Measurements from ENCODE around the gene CPLX1. TPM values are rescaled to one million over a fixed set of nuclear protein-coding genes. Genes with fewer than 3 reads are reported as not detected.
"Not testable (repeated sequence)": the region's sequence is repeated elsewhere in the genome, so short reads cannot be mapped to it uniquely, and the experiment has no call there.

The CPLX1 gene
- total RNA-seq, 2 experiments from 2014 or later: 3.7 to 5.0 TPM

DNA sequence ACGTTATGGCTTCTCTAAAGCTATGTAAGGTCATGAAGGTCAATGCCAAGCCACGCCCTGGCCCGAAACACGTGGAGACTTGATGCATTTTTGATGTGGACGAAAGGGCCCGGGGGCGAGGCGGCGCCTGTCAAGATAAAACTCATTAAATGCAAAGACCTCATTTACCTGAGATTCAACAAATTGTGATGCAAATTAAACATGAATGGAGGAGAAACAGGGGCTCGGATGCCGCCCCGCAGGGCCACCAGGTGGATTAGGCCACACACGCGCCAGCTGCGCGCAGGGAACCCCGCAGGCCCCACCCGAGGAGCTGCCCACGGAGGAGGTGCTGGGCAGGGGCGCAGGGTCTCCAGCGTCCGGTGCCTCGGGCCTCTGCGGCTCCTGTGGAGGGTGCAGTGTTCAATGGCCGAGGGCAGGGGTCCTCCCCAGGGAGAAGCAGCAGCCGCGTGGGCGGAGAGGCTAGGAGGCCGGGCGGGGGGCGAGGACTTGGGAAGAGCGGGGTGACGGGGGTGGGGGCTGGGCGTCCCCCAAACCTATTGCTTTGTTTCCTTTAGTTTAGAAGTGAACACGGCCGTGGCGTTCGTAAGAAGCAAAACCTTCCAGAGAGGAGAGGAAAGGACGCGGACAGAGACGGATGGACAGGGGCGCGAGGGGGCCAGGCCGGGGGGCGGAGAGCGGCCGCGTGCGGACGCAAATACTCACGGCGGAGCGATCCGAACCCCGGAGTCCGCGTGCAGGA lies 40.4 kb downstream of the CPLX1 start:
- POLR2A ChIA-PET: interaction anchor here (4.7 kb wide), 1 partner anchor 9 kb away, joined by 41 read pairs; no protein-coding TSS in a partner anchor
- Mint-ChIP-seq H3K27ac (peak overlapping the region; percentile 64), H3K27me3 (peaks cover 24% of the 10 kb centered on the region), H3K9me3 (no peaks in the 10 kb centered on the region), H3K36me3 (no peaks in the 10 kb centered on the region), H3K4me1 (peaks cover 24% of the 10 kb centered on the region), H3K4me3 (peak overlapping the region; percentile 70)
- ATAC-seq (ENCODE audit: low read depth) (no peak), DNase-seq (no peak)

DNA sequence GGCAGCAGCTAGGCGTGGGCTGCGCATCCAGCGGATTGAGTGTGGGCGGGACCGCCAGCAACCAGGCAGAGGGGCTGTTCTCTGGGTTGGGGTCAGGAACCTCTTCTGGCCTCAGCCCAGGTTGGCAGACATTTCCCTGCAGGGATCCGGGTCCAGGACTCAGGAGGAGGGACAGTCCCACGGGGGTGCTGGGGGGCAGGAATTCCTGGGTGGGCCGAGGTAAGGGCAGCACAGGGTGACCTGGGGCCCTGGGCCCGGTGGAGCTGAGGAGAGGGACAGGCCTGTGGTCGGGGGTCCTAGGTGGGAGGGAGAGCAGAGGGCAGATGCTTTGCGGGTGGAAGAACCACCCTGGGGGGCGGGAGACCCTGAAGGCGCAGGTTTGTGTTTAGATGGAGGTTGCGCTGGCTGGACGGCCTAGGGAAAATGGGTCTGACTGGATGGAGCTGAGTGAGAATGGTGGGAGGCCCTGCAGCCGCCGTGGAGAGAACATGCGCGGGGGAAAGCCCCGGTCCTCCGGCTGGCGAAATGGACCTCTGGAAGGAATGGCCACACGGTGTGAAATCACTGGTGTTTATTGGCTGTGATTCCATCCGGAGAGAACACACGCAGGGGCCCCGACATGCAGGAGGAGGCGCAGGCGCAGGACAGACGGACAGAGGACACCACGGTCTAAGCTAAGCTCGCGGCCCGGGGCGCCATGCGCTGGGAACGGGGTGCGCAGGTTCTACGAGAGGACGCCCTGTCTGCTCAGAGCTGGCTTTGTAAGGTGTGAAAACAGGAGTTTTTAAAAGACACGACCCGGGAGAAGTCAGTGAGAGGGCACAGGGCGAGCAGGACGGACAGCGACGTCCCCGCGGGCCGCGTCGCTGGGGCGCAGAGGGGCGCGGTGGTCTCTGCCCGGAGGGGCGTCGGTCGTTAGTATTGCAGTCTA lies 41.3 kb downstream of the CPLX1 start:
- DNase-seq (no peak), ATAC-seq (ENCODE audit: low read depth) (no peak)
- Mint-ChIP-seq H3K4me3 (no peak overlapping the region), H3K36me3 (peaks cover 4% of the 10 kb centered on the region), H3K9me3 (no peaks in the 10 kb centered on the region), H3K27me3 (peaks cover 24% of the 10 kb centered on the region), H3K4me1 (peaks cover 30% of the 10 kb centered on the region), H3K27ac (peak overlapping the region; percentile 48)
- POLR2A ChIA-PET: interaction anchor here (4.7 kb wide), 1 partner anchor 10 kb away, joined by 41 read pairs; no protein-coding TSS in a partner anchor

DNA sequence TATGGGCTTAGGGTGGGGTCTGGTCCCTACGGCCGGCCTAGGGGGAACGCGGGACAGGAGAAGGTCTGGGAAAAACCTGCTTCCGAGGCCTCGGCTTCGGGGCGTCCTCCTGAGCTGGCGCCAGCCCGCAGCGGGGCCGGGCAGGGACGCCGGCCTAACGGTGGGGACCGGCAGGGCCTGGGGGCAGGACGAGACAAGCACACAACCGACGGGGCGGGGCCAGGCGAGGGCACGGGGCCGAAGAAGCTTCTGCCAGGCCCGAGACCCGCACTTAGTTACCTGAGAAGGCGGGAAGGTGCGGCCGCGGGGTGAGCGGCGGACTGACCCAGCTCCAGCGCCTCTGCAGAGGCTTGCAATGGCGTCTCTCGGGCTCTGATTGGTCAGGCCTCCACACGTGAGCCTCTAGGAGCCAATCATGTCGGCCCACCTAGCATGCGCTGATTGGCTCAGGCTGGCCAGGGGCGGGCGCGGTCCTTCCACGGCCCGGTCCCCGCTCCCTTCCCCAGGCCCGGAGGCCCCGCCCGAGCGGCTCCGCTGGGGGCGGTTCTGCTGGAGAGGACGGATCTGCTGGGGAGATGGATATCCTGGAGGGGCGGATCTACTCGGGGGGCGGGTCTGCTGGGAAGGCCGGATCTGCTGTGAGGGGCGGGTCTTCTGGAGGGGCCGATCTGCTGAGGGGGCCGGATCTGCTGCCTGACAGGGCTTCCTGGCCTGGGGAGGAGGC lies 44.3 kb downstream of the CPLX1 start:
- ATAC-seq (ENCODE audit: low read depth) (peak; percentile 95), DNase-seq (peak; percentile 99)
- POLR2A ChIA-PET: interaction anchor here (0.6 to 4.9 kb wide), 16 partner anchors 9 to 801 kb away, joined by 3 to 41 read pairs (median 4); partner anchors contain the start of genes ATP5ME, FGFRL1, GAK and IDUA
- peaks cover 39% of the 10 kb centered on the region for H3K4me1 Mint-ChIP-seq
- H3K4me3 Mint-ChIP-seq: peak overlapping the region; percentile 84
- H3K27me3 Mint-ChIP-seq: peaks cover 19% of the 10 kb centered on the region
- peaks cover 22% of the 10 kb centered on the region for H3K36me3 Mint-ChIP-seq
- H3K27ac Mint-ChIP-seq: peak overlapping the region; percentile 83
- no peaks in the 10 kb centered on the region for H3K9me3 Mint-ChIP-seq

DNA sequence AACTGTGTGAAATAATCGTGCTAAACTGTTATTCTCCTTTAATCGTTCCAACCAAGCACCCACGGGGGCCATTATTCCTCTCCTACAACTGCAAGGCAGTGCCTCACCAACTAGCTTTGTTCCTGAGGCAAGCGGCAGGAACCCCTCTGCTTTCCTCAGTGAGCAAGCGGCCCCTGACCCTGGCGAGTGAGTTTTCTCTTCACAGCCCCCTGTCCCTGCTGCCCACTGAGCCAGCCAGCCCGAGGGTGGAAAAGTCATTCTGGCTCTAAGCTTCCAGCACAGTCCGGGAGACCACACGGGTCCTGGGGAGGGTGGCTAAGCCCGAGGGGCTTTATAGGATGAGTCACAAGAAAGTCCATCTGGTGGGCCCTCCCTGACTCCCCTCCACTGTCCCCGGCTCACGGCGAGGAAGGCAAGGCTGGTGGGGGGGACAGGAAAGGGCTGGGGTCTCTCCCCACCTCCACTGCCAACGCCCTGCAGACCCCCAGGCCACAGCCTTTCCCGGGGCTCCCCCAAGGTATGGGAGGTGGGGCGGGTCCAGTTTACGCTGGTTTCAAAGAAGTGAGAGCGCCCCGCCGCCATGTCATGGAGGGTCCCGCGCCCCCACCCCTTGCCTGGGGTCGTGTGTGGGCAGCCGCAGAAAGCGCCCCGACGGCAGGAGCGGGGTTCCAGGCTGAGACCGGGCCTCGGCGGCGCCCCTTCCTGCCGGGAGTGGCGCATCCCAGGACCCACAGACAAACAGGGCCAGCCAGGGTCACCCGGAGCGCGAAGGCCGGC lies 45.0 kb downstream of the CPLX1 start:
- H3K4me1 Mint-ChIP-seq: peaks cover 42% of the 10 kb centered on the region
- H3K36me3 Mint-ChIP-seq: peaks cover 25% of the 10 kb centered on the region
- ATAC-seq (ENCODE audit: low read depth): no peak

DNA sequence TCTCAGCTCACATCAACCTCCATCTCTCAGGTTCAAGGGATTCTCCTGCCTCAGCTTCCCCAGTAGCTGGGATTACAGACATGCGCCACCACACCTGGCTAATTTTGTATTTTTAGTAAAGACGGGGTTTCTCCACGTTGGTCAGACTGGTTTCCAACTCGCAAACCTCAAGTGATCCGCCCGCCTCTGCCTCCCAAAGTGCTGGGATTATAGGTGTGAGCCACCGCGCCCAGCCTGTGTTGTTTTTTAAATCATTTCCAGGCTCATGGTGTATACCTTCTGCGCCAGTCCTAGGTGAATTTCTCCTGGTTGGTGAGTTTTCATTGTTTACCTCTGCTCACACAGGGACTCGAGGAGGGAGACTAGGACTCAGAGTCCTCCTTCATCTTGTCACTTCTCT lies 45.7 kb downstream of the CPLX1 start:
- POLR2A ChIA-PET: interaction anchor here (1.2 to 4.9 kb wide), 3 partner anchors 13 to 231 kb away, joined by 3 to 35 read pairs (median 4); partner anchors contain the start of genes FGFRL1, GAK and TMEM175
- peaks cover 44% of the 10 kb centered on the region for H3K4me1 Mint-ChIP-seq
- ATAC-seq (ENCODE audit: low read depth); H3K9me3 Mint-ChIP-seq; DNase-seq: not testable (repeated sequence)
- H3K27me3 Mint-ChIP-seq: peaks cover 15% of the 10 kb centered on the region
- peak overlapping the region; percentile 84 for H3K4me3 Mint-ChIP-seq
- peak overlapping the region; percentile 83 for H3K27ac Mint-ChIP-seq
- H3K36me3 Mint-ChIP-seq: peaks cover 29% of the 10 kb centered on the region

More for the DNA sequence above, 45.0 kb downstream of the CPLX1 start:
- DNase-seq: no peak
- Mint-ChIP-seq H3K4me3 (peak overlapping the region; percentile 84), H3K9me3 (no peaks in the 10 kb centered on the region), H3K27ac (peak overlapping the region; percentile 83), H3K27me3 (peaks cover 19% of the 10 kb centered on the region)
- POLR2A ChIA-PET: interaction anchor here (0.8 to 4.9 kb wide), 14 partner anchors 8 to 230 kb away, joined by 3 to 41 read pairs (median 4); partner anchors contain the start of genes ATP5ME, FGFRL1, GAK and MYL5

DNA sequence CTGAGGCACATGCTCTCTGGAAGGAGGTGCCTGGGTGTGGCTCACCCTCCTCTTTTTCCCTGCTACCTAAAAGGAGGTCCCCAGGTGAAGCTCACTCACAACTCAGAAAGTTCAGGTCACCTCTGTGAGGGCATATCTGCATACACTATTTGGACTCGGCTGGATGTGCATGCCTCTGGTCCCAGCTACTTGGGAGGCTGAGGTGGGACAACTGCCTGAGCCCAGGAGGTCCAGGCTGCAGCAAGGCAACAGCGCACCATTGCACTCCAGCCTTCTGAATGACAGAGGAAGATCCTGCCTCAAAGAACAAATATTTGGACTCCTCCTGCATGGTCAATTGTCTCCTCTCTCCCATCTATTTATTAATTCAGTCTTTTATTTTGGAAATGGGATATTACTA lies 46.4 kb downstream of the CPLX1 start:
- H3K9me3 Mint-ChIP-seq: no peaks in the 10 kb centered on the region
- H3K4me1 Mint-ChIP-seq: peaks cover 41% of the 10 kb centered on the region
- no peak for ATAC-seq (ENCODE audit: low read depth)
- no peak for DNase-seq
- H3K4me3 Mint-ChIP-seq: peak overlapping the region; percentile 84
- POLR2A ChIA-PET: interaction anchor here (1.2 to 4.9 kb wide), 2 partner anchors 12 to 152 kb away, joined by 3 to 35 read pairs; partner anchors contain the start of genes GAK and TMEM175
- peaks cover 33% of the 10 kb centered on the region for H3K36me3 Mint-ChIP-seq
- H3K27me3 Mint-ChIP-seq: peaks cover 8% of the 10 kb centered on the region
- peak overlapping the region; percentile 18 for H3K27ac Mint-ChIP-seq

DNA sequence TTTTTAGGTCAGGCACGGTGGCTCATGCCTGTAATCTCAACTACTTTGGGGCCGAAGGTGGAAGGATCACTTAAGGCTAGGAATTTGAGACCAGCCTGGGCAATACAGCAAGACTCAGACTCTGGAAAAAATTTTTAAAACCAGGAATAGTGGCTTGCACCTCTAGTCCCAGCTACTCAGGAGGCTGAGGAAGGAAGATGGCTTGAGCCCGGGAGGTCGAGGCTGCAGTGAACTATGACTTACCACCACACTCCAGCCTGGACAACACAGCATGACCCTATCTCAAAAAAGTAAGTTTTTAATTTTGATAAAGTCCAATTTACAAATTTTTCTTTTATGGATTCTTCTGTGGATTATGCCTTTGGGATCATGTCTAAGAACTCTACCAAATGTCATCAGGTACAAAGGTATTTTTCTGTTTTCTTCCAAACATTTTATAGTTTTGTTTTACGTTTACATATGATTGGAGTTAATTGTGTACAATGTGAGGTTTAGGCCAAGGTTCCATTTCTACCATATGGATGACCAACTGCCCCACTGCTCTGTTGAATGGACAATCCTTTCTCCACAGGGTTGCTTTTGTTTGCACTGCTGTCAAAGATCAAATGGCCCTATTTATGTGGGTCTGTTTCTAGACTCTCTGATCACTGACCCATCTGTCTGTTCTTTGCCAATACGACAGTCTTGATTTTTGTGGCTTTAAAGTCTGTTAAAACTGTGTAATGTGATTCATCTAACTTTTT lies 48.2 kb downstream of the CPLX1 start:
- POLR2A ChIA-PET: interaction anchor here (0.7 kb wide), 1 partner anchor 795 kb away, joined by 3 read pairs; no protein-coding TSS in a partner anchor
- H3K27me3 Mint-ChIP-seq: no peaks in the 10 kb centered on the region
- H3K9me3 Mint-ChIP-seq: no peaks in the 10 kb centered on the region
- ATAC-seq (ENCODE audit: low read depth): no peak
- H3K4me3 Mint-ChIP-seq: no peak overlapping the region
- no peak overlapping the region for H3K27ac Mint-ChIP-seq
- DNase-seq: no peak
- H3K4me1 Mint-ChIP-seq: peaks cover 36% of the 10 kb centered on the region
- H3K36me3 Mint-ChIP-seq: peaks cover 37% of the 10 kb centered on the region

DNA sequence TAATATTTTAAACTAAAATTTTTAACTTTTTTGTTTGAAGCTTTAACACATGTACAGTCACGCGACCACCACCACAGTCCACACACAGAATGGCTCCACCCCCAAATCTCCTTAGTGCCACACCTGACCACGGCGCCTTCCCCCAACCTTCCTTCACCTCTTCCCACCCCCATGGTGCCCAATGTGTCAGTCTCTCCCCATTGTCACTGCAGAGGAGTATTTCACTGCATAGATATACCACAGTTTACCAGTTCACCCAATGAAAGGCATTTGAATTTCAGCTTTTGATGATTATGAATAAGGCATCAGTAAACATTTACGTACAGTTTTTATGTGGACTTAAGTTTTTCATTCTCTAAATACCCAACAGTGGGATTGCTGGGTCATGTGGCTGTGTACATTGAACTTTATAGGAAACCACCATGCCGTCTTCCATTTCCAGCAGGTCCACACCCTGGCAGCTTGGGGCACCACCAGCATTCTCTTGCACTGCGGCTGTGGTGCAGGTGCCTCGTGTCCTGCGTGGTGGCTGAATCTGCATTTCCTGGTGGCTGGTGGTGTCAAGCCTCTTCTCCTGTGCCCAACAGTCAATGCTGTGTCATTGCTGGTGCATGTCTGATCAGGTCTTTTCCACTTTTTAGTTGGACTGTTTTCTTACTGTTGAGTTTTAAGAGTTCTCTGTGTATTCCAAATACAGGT lies 49.0 kb downstream of the CPLX1 start:
- H3K9me3 Mint-ChIP-seq: no peaks in the 10 kb centered on the region
- DNase-seq (no peak), ATAC-seq (ENCODE audit: low read depth) (no peak)
- H3K4me1 Mint-ChIP-seq: peaks cover 31% of the 10 kb centered on the region
- no peak overlapping the region for H3K27ac Mint-ChIP-seq
- H3K4me3 Mint-ChIP-seq: no peak overlapping the region
- peaks cover 37% of the 10 kb centered on the region for H3K36me3 Mint-ChIP-seq
- no peaks in the 10 kb centered on the region for H3K27me3 Mint-ChIP-seq
- POLR2A ChIA-PET: interaction anchor here (0.6 kb wide), 1 partner anchor 86 kb away, joined by 3 read pairs; no protein-coding TSS in a partner anchor

DNA sequence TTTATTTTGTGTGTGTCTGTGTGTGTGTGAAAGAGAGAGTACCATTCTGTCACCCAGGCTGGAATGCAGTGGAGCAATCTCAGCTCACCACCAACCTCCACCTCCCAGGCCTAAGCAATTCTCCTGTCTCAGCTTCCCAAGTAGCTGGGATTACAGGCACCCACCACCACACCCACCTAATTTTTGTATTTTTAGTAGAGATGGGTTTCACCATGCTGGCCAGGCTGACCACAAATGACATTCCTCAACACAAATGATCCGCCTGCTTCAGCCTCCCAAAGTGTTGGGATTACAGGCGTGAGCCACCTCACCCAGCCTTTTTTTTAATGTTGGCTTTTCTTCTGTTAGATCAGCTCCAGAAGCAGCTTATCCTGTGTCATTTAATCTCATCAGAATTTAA lies 50.4 kb downstream of the CPLX1 start:
- DNase-seq; H3K27ac Mint-ChIP-seq; POLR2A ChIA-PET; H3K4me3 Mint-ChIP-seq; H3K27me3 Mint-ChIP-seq; ATAC-seq (ENCODE audit: low read depth); H3K9me3 Mint-ChIP-seq: not testable (repeated sequence)
- peaks cover 28% of the 10 kb centered on the region for H3K4me1 Mint-ChIP-seq
- peaks cover 37% of the 10 kb centered on the region for H3K36me3 Mint-ChIP-seq

DNA sequence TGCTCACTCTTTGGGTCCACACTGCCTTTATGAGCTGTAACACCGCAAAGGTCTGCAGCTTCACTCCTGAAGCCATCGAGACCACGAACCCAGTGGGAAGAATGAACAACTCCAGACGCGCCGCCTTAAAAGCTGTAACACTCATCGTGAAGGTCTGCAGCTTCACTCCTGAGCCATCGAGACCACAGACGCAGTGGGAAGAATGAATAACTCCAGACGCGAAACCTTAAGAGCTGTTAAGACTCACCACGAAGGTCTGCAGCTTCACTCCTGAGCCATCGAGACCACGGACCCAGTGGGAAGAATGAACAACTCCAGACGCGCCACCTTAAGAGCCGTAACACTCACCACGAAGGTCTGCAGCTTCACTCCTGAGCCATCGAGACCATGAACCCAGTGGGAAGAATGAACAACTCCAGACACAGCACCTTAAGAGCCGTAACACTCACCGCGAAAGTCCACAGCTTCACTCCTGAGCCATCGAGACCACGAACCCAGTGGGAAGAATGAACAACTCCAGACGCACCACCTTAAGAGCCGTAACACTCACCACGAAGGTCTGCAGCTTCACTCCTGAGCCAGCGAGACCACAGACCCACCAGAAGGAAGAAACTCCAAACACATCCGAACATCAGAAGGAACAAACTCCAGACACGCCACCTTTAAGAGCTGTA lies 51.4 kb downstream of the CPLX1 start:
- Mint-ChIP-seq H3K4me1 (peaks cover 21% of the 10 kb centered on the region), H3K36me3 (peaks cover 35% of the 10 kb centered on the region)
- not testable (repeated sequence) for H3K9me3 Mint-ChIP-seq; ATAC-seq (ENCODE audit: low read depth); H3K27me3 Mint-ChIP-seq; H3K4me3 Mint-ChIP-seq; DNase-seq; H3K27ac Mint-ChIP-seq
- POLR2A ChIA-PET: interaction anchor here (1.2 kb wide), 2 partner anchors 158 to 198 kb away, joined by 3 read pairs; partner anchors contain the start of genes DGKQ, GAK and TMEM175

All from activated naive CD8-positive, alpha-beta T cell treated with anti-CD3 and anti-CD28 coated beads, Interleukin-2, amount 10 ng/mL, durations not matched to agents 7 days and 5 days (primary cell).